Bone marrow (tissue), 2 donors: ENCODE data around the gene GARIN1A.
"Not testable (repeated sequence)": the region's sequence is repeated elsewhere in the genome, so short reads cannot be mapped to it uniquely, and the experiment has no call there.

ENCODE experiments used
- DNase-seq, 2 donors: peaks; one replicate each; lab custom pipeline; 2025; lab: John Stamatoyannopoulos, UW

Gene GARIN1A

GRCh38 chr7:128671992-128672391, at the start of gene GARIN1A:
GARIN1A (plus strand) TSS chr7:128672292; CDS start chr7:128672398, 106 bp downstream.
- no peak for DNase-seq

- DNase-seq, result not testable (repeated sequence)
Measured at GRCh38 chr7:128627124-128627523, 45.0 kb upstream of the GARIN1A start.

- DNase-seq, result not testable (repeated sequence)
Measured at GRCh38 chr7:128633915-128634314, 38.2 kb upstream of the GARIN1A start.

- not testable (repeated sequence) for DNase-seq
Measured at GRCh38 chr7:128645206-128645605, 26.9 kb upstream of the GARIN1A start.

GRCh38 chr7:128645844-128646243, 26.2 kb upstream of the GARIN1A start:
- DNase-seq, result not testable (repeated sequence)

- not testable (repeated sequence) for DNase-seq
Measured at GRCh38 chr7:128646877-128647276, 25.2 kb upstream of the GARIN1A start.

- DNase-seq, result not testable (repeated sequence)
Measured at GRCh38 chr7:128651096-128651495, 21.0 kb upstream of the GARIN1A start.

- not testable (repeated sequence) for DNase-seq
Measured at GRCh38 chr7:128652606-128653005, 19.5 kb upstream of the GARIN1A start.

- DNase-seq, result not testable (repeated sequence)
Measured at GRCh38 chr7:128653197-128653596, 18.9 kb upstream of the GARIN1A start.

- DNase-seq, result not testable (repeated sequence)
Measured at GRCh38 chr7:128654080-128654479, 18.0 kb upstream of the GARIN1A start.

- not testable (repeated sequence) for DNase-seq
Measured at GRCh38 chr7:128654501-128654900, 17.6 kb upstream of the GARIN1A start.

GRCh38 chr7:128658428-128658827, 13.7 kb upstream of the GARIN1A start:
- DNase-seq, result not testable (repeated sequence)

GRCh38 chr7:128660596-128660995, 11.5 kb upstream of the GARIN1A start:
- no peak for DNase-seq

- no peak for DNase-seq
Measured at GRCh38 chr7:128661446-128661845, 10.6 kb upstream of the GARIN1A start.

- no peak for DNase-seq
Measured at GRCh38 chr7:128662091-128662490, 10.0 kb upstream of the GARIN1A start.

- not testable (repeated sequence) for DNase-seq
Measured at GRCh38 chr7:128663223-128663622, 8.9 kb upstream of the GARIN1A start.

- no peak for DNase-seq
Measured at GRCh38 chr7:128665057-128665456, 7.0 kb upstream of the GARIN1A start.

GRCh38 chr7:128666200-128666599, 5.9 kb upstream of the GARIN1A start:
- no peak for DNase-seq

GRCh38 chr7:128672927-128673517, 930 bp downstream of the GARIN1A start:
- no peak for DNase-seq

GRCh38 chr7:128673571-128673970, 1.5 kb downstream of the GARIN1A start:
- no peak for DNase-seq

- no peak for DNase-seq
Measured at GRCh38 chr7:128676665-128677064, 4.6 kb downstream of the GARIN1A start.

GRCh38 chr7:128679920-128680319, 7.8 kb downstream of the GARIN1A start:
- no peak for DNase-seq

- no peak for DNase-seq
Measured at GRCh38 chr7:128681794-128682537, 9.9 kb downstream of the GARIN1A start.
